Astrocyte of the spinal cord (primary cell): ENCODE results near the gene PRDM13.
"Not testable (repeated sequence)": the region's sequence is repeated elsewhere in the genome, so short reads cannot be mapped to it uniquely, and the experiment has no call there.

ENCODE experiments used
- DNase-seq: peaks from one replicate; pipeline ENCODE4 v3.0.0; 2011; ENCODE audit warnings: low read depth, low spot score
- H3K4me3 ChIP-seq: 2 replicates; pipeline ENCODE4 v1.5.1; 2011; ENCODE audit warnings: low read depth, mild to moderate bottlenecking, low read length, moderate library complexity
- in situ Hi-C: cut with HindIII; loops from 2 replicates; pipeline ENCODE4 v1.10.0; 2017; ENCODE audit warnings: low sequenced_read_pairs
- TF ChIP-seq, protein P1 (sequence below): IDR thresholded peaks from 2 replicates; pipeline ENCODE4 v1.5.1; 2012; ENCODE audit warnings: low read depth, mild to moderate bottlenecking, low read length, inconsistent platforms

Gene PRDM13

GRCh38 chr6:99590728-99591672, 15.6 kb upstream of the PRDM13 start:
- no peak overlapping the region for H3K4me3 ChIP-seq
- in situ Hi-C loops: no loop called here
- DNase-seq: no peak
- TF ChIP-seq, protein P1, sequence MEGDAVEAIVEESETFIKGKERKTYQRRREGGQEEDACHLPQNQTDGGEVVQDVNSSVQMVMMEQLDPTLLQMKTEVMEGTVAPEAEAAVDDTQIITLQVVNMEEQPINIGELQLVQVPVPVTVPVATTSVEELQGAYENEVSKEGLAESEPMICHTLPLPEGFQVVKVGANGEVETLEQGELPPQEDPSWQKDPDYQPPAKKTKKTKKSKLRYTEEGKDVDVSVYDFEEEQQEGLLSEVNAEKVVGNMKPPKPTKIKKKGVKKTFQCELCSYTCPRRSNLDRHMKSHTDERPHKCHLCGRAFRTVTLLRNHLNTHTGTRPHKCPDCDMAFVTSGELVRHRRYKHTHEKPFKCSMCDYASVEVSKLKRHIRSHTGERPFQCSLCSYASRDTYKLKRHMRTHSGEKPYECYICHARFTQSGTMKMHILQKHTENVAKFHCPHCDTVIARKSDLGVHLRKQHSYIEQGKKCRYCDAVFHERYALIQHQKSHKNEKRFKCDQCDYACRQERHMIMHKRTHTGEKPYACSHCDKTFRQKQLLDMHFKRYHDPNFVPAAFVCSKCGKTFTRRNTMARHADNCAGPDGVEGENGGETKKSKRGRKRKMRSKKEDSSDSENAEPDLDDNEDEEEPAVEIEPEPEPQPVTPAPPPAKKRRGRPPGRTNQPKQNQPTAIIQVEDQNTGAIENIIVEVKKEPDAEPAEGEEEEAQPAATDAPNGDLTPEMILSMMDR: no peak

- in situ Hi-C loops: no loop called here
- TF ChIP-seq, protein P1: no peak
- no peak overlapping the region for H3K4me3 ChIP-seq
- no peak for DNase-seq
Observed at GRCh38 chr6:99591673-99592364, 14.8 kb upstream of the PRDM13 start.

DNA sequence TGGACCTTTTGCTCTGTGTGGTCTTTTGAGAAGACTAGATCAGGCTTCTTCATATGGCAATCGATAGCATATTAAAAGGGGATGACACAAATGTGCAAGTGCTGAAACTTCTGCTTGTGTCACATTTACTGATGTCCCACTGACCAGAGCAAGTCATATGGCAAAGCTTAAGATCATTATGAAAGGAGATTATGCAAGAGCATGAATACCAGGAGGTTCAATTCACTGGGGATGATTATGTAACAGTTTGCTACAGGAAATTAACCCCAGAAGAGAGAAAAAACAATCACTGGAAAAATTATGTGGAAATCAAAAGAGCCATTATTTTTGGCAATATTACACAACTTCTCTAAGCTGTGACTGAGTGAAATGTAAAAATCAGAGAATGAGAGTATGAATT, 13.7 kb upstream of the PRDM13 start:
- H3K4me3 ChIP-seq: no peak overlapping the region
- TF ChIP-seq, protein P1: no peak
- in situ Hi-C loops: no loop called here
- DNase-seq: no peak

GRCh38 chr6:99594696-99595095, 11.9 kb upstream of the PRDM13 start:
- in situ Hi-C loops, DNase-seq: not testable (repeated sequence)

DNA sequence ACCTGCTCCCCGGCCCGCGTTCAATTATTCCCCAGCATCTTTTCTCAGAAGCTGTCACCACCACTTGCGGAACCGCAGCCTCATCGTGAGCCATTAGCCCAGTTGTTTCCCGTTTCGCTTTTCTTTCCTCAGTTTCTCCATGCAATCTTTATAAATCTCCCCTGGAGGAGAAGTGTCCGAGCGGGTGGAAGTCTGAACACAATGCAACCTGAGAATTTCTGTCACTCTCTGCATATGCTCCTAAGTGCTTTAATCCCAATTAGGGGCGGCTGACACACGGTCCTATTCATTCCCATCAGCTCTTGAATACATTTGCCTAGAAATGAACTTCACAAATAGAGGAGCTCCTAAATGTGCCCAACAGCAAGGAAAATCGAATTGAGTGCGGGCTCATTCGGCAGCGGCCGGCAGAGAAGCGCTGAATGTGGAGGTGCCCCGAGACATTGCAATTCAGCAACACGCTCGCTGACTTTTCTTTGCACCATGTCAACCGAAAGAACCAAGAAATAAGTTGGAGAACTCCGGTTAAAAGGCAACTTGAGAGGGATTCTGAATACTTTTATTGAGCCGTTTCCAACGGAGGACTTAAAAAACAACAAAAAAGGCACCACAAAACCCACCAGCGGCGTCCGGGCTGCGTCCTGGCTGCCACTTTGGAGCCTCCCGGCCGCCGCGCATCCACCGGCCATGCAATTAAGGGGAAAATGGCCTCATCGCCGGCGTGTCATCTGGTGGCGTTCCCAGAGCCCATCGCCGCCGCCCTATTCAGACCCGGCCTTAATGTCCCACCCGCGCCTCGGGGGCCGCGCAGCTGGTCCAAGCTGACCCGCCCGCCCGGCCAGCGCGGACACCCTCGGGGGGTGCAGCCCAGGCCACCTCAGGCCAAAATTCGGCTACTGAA, 3.9 kb upstream of the PRDM13 start:
- H3K4me3 ChIP-seq: peak overlapping the region; percentile 25
- TF ChIP-seq, protein P1: no peak
- in situ Hi-C loops: no loop called here
- no peak for DNase-seq

More at GRCh38 chr6:99594696-99595095, 11.9 kb upstream of the PRDM13 start:
- H3K4me3 ChIP-seq: not testable (repeated sequence)

DNA sequence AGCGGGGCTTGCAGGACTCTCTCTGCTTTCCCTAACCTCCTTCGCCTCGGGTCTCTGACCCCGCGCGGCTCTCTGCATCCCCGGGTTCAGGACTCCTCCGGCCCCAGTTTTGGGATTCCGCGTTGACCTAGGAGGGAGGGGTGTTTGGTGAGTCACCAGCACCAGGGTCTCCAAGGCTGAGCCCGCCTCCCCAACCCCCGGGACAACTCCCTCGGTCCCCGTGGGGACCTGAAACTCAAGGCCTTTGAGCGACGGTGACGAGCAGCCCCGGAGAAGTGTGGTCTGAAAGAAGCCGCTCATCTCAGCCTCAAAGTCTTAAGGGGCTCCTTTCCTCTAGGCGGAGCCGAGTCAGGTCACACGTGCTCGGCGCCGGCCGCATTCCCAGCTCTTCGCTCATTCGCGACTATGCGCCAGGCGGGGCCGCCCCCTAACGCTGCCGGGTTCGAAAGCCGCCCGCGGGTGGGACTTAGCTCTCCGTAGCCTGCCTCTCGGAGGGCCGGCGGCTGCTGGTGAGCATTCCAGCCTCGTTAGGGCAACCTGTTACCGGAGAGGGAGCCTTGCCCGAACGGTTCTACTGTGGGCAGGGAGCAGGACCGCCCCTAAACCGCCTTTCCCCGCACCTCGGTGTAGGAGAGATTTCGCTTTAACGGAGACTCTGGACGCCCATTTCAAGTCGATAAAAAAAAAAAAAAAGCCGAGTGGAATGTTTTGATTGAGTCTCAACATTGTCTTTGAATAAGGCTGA, 3.0 kb upstream of the PRDM13 start:
- DNase-seq: peak; percentile 23
- TF ChIP-seq, protein P1: no peak
- H3K4me3 ChIP-seq: peak overlapping the region; percentile 25
- in situ Hi-C loops: no loop called here
